IPS-18a (cell line): Measurements from ENCODE around the gene ILRUN.
A peak's percentile ranks its signal among the peaks of the same experiment; 100 is the strongest.
"Not testable (repeated sequence)": the region's sequence is repeated elsewhere in the genome, so short reads cannot be mapped to it uniquely, and the experiment has no call there.

ENCODE experiments used
- H3K27ac ChIP-seq: one replicate; pipeline ENCODE4 v1.5.1; 2013; ENCODE audit warnings: low read length
- H3K27me3 ChIP-seq: one replicate; pipeline ENCODE4 v1.6.1; 2013; ENCODE audit warnings: mild to moderate bottlenecking, low read length; ENCODE audit not compliant: control insufficient read depth, insufficient read depth
- H3K36me3 ChIP-seq: one replicate; pipeline ENCODE4 v1.6.1; 2013; ENCODE audit warnings: low read depth, low read length; ENCODE audit not compliant: control insufficient read depth
- H3K4me1 ChIP-seq: one replicate; pipeline ENCODE4 v1.6.1; 2013; ENCODE audit warnings: low read depth, low read length; ENCODE audit not compliant: control insufficient read depth
- H3K4me3 ChIP-seq: one replicate; pipeline ENCODE4 v1.5.1; 2013; ENCODE audit warnings: low read length
- H3K9ac ChIP-seq: one replicate; pipeline ENCODE4 v1.6.1; 2013; ENCODE audit warnings: mild to moderate bottlenecking, low read length, moderate library complexity
- H3K9me3 ChIP-seq: one replicate; pipeline ENCODE4 v1.6.1; 2013; ENCODE audit warnings: low read depth, low read length; ENCODE audit not compliant: control insufficient read depth

The ILRUN gene

DNA sequence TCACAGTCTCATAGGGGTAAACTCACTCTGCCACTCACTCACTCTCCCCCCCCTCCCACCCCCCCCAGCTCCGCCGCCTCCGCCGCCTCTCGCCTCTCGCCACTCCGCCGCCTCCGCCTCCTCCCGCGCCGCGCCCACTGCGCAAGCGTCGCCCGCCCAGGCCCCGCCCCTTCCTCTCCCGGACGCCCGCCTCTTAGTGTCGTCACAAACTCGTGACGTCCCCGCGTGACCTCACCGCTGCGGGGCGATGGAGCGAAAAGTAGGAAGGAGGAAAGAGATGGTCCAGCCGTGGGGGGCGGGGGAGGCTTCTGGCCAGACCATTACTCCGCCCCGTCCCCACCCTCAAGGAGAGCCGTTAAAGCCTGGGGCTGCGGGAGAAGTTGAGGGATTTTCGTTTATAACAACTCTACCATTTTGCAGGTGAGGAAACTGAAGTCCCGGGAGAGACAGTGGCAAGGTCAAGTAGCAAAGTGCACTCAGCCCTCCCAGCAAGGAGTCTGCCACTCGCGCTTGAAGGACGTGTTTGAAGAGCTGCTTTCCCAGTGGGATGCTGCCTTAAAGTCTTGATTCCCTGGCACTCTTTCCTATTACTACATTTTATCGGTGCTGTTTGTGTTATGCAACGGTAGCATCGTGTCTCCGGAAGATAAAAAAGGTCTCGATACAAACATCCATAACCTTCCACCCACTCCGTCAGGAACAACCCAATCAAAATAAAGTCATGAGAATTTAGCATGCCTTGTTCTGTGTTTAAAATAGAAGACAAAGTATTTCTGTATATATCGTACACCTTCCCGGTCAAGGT lies at the start of gene ILRUN:
Gene ILRUN (minus strand): TSS at position 29 of the 805 bp plus-strand sequence. CDS start 164 bp downstream, outside the sequence.
- Histone ChIP-seq H3K36me3 (no peaks in the 10 kb centered on the region), H3K27me3 (peaks cover 5% of the 10 kb centered on the region), H3K9me3 (no peaks in the 10 kb centered on the region), H3K4me3 (peak within 1 kb of the TSS; percentile 97), H3K4me1 (peaks cover 10% of the 10 kb centered on the region), H3K9ac (peak within 1 kb of the TSS; percentile 84), H3K27ac (no peak within 1 kb of the TSS)

DNA sequence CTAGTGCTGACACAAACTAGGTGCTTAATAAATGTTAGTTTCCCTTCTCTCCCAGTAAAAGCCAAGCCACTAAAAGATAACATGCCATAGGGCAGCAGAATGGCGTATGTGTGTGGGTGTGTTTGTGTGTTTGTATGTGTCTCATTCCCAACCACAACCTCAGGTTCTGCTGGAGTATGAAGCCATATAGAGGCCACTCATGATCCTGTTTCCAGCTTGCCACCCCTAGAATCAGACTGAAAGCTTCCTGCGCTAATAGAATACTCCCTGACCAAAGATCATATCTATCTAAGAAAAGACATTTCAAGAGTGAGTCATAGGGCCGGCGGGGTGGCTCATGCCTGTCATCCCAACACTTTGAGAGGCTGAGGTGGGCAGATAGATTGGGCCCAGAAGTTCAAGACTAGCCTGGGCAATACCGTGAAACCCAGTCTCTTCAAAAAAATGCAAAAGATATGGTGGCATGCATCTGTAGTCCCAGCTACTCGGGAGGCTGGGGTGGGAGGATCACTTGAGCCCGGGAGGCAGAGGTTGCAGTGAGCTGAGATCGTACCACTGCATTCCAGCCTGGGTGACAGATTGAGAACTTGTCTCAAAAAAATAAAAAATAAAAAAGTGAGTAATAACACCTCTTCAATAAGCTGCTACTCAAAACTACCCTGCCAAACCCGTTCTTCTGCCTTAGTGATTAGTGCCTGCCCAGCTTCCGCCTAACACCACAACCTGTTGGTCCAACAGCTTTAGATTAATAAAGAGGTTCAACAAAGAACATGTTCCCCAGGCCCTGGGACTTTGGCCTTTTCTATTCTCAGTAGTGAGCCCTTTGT lies 48.9 kb upstream of the ILRUN start:
- no peak overlapping the region for H3K4me3 ChIP-seq
- no peak overlapping the region for H3K9ac ChIP-seq
- H3K27ac ChIP-seq, result no peak overlapping the region

DNA sequence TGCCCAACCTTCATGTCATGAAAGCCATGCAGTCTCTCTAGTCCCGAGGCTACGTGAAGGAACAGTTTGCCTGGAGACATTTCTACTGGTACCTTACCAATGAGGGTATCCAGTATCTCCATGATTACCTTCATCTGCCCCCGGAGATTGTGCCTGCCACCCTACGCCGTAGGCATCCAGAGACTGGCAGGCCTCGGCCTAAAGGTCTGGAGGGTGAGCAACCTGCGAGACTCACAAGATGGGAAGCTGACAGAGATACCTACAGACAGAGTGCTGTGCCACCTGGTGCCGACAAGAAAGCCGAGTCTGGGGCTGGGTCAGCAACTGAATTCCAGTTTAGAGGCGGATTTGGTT lies 47.7 kb upstream of the ILRUN start:
- H3K4me3 ChIP-seq, H3K27me3 ChIP-seq, H3K36me3 ChIP-seq, H3K9ac ChIP-seq, H3K9me3 ChIP-seq, H3K4me1 ChIP-seq, H3K27ac ChIP-seq: not testable (repeated sequence)

More for the DNA sequence above, 48.9 kb upstream of the ILRUN start:
- Histone ChIP-seq H3K36me3 (no peaks in the 10 kb centered on the region), H3K27me3 (no peaks in the 10 kb centered on the region), H3K9me3 (no peaks in the 10 kb centered on the region), H3K4me1 (no peaks in the 10 kb centered on the region)

DNA sequence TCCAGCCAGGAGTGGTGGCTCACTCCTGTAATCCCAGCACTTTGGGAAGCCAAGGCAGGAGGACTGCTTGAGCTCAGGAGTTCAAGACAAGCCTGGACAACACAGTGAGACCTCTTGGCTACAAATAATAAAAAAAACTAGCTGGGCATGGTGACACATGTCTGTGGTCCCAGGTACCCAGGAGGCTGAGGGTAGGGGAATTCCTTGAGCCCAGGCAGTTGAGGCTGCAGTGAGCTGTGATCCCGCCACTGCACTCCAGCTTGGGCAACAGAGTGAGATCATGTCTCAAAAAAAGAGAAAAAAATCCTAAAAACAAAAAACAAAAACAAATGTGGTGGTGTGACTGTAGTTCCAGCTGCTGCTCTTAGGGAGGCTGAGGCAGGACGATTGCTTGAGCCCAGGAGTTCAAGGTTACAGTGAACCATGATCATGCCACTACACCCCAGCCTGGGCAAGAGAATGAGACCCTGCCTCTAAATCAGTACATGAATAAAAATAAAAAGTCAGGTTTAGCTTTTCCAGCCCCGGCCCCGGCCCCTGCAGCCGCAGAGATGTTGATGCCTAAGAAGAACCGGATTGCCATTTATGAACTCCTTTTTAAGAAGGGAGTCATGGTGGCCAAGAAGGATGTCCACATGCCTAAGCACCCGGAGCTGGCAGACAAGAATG lies 47.2 kb upstream of the ILRUN start:
- H3K4me1 ChIP-seq, result no peaks in the 10 kb centered on the region
- no peaks in the 10 kb centered on the region for H3K9me3 ChIP-seq
- no peak overlapping the region for H3K4me3 ChIP-seq
- no peaks in the 10 kb centered on the region for H3K27me3 ChIP-seq
- H3K27ac ChIP-seq, result no peak overlapping the region
- H3K9ac ChIP-seq, result no peak overlapping the region
- H3K36me3 ChIP-seq, result no peaks in the 10 kb centered on the region

DNA sequence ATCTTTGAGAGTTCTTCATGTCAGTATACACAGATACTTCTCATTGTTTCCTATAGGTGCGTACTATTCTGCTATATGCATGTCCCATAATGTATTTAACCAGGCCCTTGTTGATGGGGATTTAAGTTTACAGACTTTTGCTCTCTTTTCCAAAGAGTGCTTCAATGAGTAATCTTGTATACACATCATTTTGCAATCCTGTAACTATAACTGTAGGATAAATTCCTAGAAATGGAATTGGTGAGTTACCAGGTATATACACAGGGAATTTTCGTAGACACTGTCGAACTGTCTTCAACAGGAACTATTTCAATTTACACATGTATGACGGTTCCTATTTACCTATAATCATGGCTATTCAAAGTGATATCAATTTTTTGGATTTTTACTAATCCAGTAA lies 45.5 kb upstream of the ILRUN start:
- no peaks in the 10 kb centered on the region for H3K36me3 ChIP-seq
- H3K4me1 ChIP-seq, result no peaks in the 10 kb centered on the region
- H3K9ac ChIP-seq, result no peak overlapping the region
- no peak overlapping the region for H3K4me3 ChIP-seq
- H3K27ac ChIP-seq, result no peak overlapping the region
- no peaks in the 10 kb centered on the region for H3K9me3 ChIP-seq
- no peaks in the 10 kb centered on the region for H3K27me3 ChIP-seq

DNA sequence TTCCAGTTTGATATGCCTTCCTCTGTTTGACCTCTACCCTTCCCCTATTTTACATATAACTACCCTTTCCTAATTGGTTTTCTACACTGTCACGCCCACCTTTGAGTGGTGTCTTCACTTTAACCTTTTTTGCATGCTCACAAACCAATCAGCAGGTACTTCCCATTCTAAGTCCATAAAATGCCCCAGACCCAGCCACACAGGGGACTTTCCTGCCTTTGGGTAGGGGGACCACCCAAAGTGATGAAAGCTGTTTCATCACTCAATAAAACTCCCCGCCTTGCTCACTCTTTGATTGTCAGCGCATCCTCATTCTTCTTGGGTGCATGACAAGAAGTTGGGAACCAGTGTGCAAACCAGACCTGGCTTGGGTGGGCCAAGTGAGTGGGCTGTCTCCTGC lies 40.3 kb upstream of the ILRUN start:
- Histone ChIP-seq H3K4me1 (no peaks in the 10 kb centered on the region), H3K4me3 (no peak overlapping the region), H3K36me3 (no peaks in the 10 kb centered on the region)

DNA sequence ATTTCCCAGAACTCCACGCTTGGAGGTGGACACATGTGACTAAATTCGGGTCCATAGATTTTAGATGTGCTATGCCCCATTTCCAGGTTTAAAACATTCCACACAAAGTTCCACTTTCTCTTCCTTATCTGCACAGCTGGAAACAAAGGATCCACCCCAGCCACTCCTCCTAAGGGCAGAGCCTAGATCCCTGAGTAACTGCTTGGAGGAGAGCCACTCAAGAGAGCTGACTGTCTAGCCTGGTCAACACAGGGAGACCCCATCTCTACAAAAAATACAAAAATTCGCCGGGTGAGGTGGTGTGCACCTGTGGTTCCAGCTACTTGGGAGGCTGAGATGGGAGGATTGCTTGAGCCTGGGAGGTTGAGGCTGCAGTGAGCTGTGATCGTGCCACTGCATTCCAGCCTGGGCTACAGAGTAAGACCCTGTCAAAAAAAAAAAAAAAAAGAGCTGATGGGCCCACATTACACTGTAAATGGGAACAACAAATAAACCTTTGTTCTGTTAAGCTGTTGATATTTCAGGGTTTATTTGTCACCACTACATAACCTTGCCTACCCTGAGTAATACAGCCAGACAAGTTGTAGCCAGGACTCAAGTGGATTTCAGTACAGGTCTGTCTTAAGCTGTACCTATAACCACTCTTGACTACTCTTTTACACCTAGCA lies 35.0 kb upstream of the ILRUN start:
- Histone ChIP-seq H3K27ac (no peak overlapping the region), H3K9ac (no peak overlapping the region), H3K36me3 (no peaks in the 10 kb centered on the region), H3K27me3 (no peaks in the 10 kb centered on the region), H3K4me1 (no peaks in the 10 kb centered on the region), H3K9me3 (no peaks in the 10 kb centered on the region), H3K4me3 (no peak overlapping the region)

More for the DNA sequence above, 40.3 kb upstream of the ILRUN start:
- Histone ChIP-seq H3K9me3 (no peaks in the 10 kb centered on the region), H3K27ac (no peak overlapping the region), H3K27me3 (no peaks in the 10 kb centered on the region), H3K9ac (no peak overlapping the region)

DNA sequence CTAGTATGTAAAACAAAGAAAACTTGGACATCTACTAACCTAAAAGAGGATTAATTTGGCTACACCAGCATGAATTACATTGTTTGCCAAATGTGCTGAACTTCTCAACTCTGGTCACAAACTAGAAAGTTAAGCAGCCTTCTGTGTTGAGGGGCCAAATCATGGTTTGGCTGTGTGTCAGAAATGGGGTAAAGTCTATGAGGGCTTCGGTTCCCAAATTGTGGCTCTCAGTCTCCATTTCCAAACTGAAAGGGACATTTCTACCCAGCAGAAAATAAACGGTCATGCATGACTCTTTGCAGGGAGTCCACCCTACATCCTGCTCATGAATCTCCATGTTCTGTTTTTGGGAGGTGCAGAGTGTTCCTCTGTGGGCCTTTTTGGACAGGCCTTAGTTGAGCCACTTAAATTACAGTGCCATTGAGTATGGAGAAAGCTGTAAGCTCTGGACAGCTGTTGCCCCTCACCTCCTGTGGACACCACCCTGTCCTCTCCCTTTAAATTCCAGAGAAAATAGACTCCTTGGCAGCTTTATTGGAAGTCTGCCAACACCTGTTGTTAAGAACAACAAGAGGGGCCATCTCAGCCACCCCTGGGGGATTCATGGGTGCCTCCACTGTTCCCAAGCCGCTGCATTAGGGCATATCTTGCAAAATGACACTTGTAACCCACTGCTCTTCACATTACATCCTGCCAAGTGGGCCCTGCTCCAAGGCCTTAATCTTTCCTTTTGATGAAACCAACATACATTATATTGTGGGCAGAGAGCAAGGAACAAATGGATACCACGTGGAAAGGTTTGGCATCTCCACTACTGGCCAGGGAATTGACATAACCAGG lies 33.3 kb upstream of the ILRUN start:
- Histone ChIP-seq H3K27ac (no peak overlapping the region), H3K9ac (no peak overlapping the region), H3K4me1 (no peaks in the 10 kb centered on the region), H3K4me3 (no peak overlapping the region), H3K9me3 (no peaks in the 10 kb centered on the region), H3K27me3 (no peaks in the 10 kb centered on the region), H3K36me3 (no peaks in the 10 kb centered on the region)

DNA sequence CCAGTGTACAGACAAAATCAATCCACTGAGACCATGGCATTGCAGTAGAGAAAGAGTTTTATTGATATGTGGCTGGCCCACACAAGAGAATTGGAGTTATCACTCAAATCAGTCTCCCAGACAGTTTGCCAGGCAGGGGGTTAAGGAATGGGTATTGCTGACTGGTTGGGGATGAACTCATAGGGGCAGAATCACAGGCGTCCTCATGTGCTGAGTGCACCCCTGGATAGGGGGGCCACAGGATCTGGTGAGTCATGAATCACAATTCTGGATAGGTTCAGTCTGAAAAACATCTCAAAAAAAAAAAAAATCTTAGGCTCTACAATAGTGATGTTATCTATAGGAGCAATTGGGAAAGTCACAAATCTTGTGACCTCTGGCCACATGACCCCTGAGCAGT lies 29.5 kb upstream of the ILRUN start:
- Histone ChIP-seq H3K4me1 (no peaks in the 10 kb centered on the region), H3K27ac (no peak overlapping the region), H3K27me3 (no peaks in the 10 kb centered on the region), H3K36me3 (no peaks in the 10 kb centered on the region), H3K4me3 (no peak overlapping the region), H3K9ac (no peak overlapping the region), H3K9me3 (no peaks in the 10 kb centered on the region)

DNA sequence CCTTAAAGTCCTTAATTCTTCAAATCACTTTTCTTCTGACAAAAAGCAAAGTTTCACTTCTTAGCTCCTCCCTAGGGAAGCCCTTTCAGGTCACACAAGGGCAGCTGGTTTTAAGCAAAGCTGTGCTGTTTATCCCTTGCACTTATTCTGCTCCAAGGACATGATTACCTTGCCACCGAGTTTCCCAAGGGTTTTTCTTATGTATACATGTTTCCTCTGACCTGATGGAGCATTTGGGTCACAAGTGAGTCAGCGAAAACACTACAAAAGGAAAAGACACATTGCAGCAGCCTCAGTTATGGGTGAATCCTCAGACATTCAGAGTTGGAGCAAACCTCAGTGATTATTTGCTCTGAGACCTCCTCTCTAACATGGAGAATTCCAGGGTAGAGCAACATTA lies 26.6 kb upstream of the ILRUN start:
- Histone ChIP-seq H3K27me3 (no peaks in the 10 kb centered on the region), H3K9ac (no peak overlapping the region), H3K4me3 (no peak overlapping the region), H3K36me3 (no peaks in the 10 kb centered on the region), H3K9me3 (no peaks in the 10 kb centered on the region), H3K27ac (no peak overlapping the region), H3K4me1 (peaks cover 5% of the 10 kb centered on the region)
